HepG2 (cell line): Measurements from ENCODE around the gene IPMK. TPM values are rescaled to one million over a fixed set of nuclear protein-coding genes. Genes with fewer than 3 reads are reported as not detected.
A peak's percentile ranks its signal among the peaks of the same experiment; 100 is the strongest.
"Not testable (repeated sequence)": the region's sequence is repeated elsewhere in the genome, so short reads cannot be mapped to it uniquely, and the experiment has no call there.

ENCODE experiments used
- ATAC-seq: fragments of 200-7000 bp; cut with Tn5 transposase; 3 replicates; pipeline ENCODE4 v1.9.1; 2020; ENCODE audit warnings: mild to moderate bottlenecking, moderate library complexity
- BruUV-seq: library from RNA; stranded (reverse); fragments of 400-500 nt; replicated peaks from 2 replicates; lab custom pipeline; 2021; lab: Mats Ljungman, UMichigan
- CTCF ChIA-PET: fragments of 300-600 bp; formaldehyde crosslinking; extraction: SDS; loops from one replicate; lab custom pipeline; 2021; ENCODE audit warnings: low total read pairs, inconsistent platforms, low intra/inter-chr PET ratio; lab: Yijun Ruan, JAX
- POLR2A ChIA-PET: fragments of 350-600 bp; sonication (Branson Sonifier 250); formaldehyde crosslinking; loops from one replicate; lab custom pipeline; 2020; ENCODE audit warnings: antibody characterized with exemption, inconsistent platforms; lab: Yijun Ruan, JAX
- DNase-seq: peaks from one replicate; pipeline ENCODE4 v3.0.0-alpha.2; 2015; ENCODE audit warnings: low spot score
- FAIRE-seq: peaks from 3 replicates; lab custom pipeline; 2011; peaks lifted over from hg19 to GRCh38; lab: Jason Lieb, UNC
- H2AFZ ChIP-seq: one replicate; pipeline ENCODE4 v1.6.1; 2011; ENCODE audit warnings: low read length, inconsistent platforms
- H3K27ac ChIP-seq: fragments of 300-600 bp; 3 replicates; pipeline ENCODE4 v1.8.0; 2011; ENCODE audit warnings: mixed run types, mild to moderate bottlenecking, mixed read lengths, low read length, inconsistent platforms; ENCODE audit not compliant: insufficient read depth; ENCODE audit errors: extremely low read length
- H3K27me3 ChIP-seq, 2 experiments: fragments of 200-600 bp in 1 of 2; 2 replicates in 1 of 2; 3 replicates in 1 of 2; pipeline versions ENCODE4 v1.6.0 to v1.8.0; 2011; ENCODE audit warnings: low read length in 2 of 2, mild to moderate bottlenecking in 2 of 2, moderate library complexity in 2 of 2, inconsistent platforms in 1 of 2; ENCODE audit not compliant: insufficient read depth in 2 of 2, control insufficient read depth in 1 of 2
- H3K36me3 ChIP-seq, 2 experiments: fragments of 200-600 bp in 1 of 2; replicated peaks in 1 of 2; 2 replicates in 1 of 2; 3 replicates in 1 of 2; pipeline versions ENCODE4 v1.5.1 to v1.8.0; 2011; ENCODE audit warnings: low read length in 2 of 2, inconsistent platforms in 1 of 2; ENCODE audit not compliant: insufficient read depth in 2 of 2, control insufficient read depth in 1 of 2
- H3K4me1 ChIP-seq: 2 replicates; pipeline ENCODE4 v1.5.1; 2012; ENCODE audit warnings: low read length, inconsistent platforms; ENCODE audit not compliant: insufficient read depth
- H3K4me2 ChIP-seq: 2 replicates; pipeline ENCODE4 v1.6.0; 2011; ENCODE audit warnings: low read depth, low read length, inconsistent platforms
- H3K4me3 ChIP-seq, 3 experiments: fragments of 200-600 bp in 1 of 3; sonication (generic), shearing (Covaris generic) in 1 of 3; replicated peaks in 1 of 3; 2 replicates each; pipeline ENCODE4 v1.5.1; 2011 to 2016; ENCODE audit warnings: low read length in 3 of 3, inconsistent platforms in 2 of 3, low read depth in 2 of 3, mild to moderate bottlenecking in 2 of 3, control low read depth in 1 of 3, mixed read lengths in 1 of 3; ENCODE audit not compliant: insufficient read depth in 1 of 3
- H3K79me2 ChIP-seq: one replicate; pipeline ENCODE4 v1.6.1; 2011; ENCODE audit warnings: low read length, inconsistent platforms; ENCODE audit not compliant: insufficient read depth
- H3K9ac ChIP-seq: 2 replicates; pipeline ENCODE4 v1.6.0; 2011; ENCODE audit warnings: mild to moderate bottlenecking, low read depth, low read length, inconsistent platforms; ENCODE audit not compliant: insufficient read depth
- H3K9me3 ChIP-seq: 2 replicates; pipeline ENCODE4 v1.5.1; 2012; ENCODE audit warnings: mild to moderate bottlenecking, low read length
- H4K20me1 ChIP-seq: 2 replicates; pipeline ENCODE4 v1.6.0; 2011; ENCODE audit warnings: inconsistent platforms, mild to moderate bottlenecking, low read length, moderate library complexity; ENCODE audit not compliant: insufficient read depth
- DNMT1 ChIP-seq: sonication (generic); formaldehyde crosslinking; IDR thresholded peaks from 2 replicates; pipeline ENCODE4 v1.5.1; 2020; ENCODE audit warnings: mild to moderate bottlenecking, missing genetic modification reagents
- FOXA1 ChIP-seq, 2 experiments: fragments of 450-650 bp in 1 of 2; sonication (generic) in 1 of 2; formaldehyde crosslinking in 1 of 2; IDR thresholded peaks; 2 replicates each; pipeline versions ENCODE4 v1.4.0 to v1.6.1; 2016 to 2020; ENCODE audit warnings: missing genetic modification reagents in 1 of 2
- FOXP1 ChIP-seq, 2 experiments: fragments of 450-650 bp in 1 of 2; IDR thresholded peaks; 2 replicates each; pipeline ENCODE4 v1.6.1; 2017 to 2018; ENCODE audit warnings: antibody characterized with exemption in 1 of 2
- HOMEZ ChIP-seq: IDR thresholded peaks from 2 replicates; pipeline ENCODE4 v1.6.1; 2016; ENCODE audit warnings: low read depth
- KDM2A ChIP-seq: sonication (generic); formaldehyde crosslinking; IDR thresholded peaks from 2 replicates; pipeline ENCODE4 v1.4.0; 2020; ENCODE audit warnings: low read depth, missing genetic modification reagents, borderline replicate concordance
- NFIC ChIP-seq: IDR thresholded peaks from 2 replicates; pipeline ENCODE4 v1.6.1; 2012; ENCODE audit warnings: mild to moderate bottlenecking, low read length, inconsistent platforms
- SOX5 ChIP-seq: IDR thresholded peaks from 2 replicates; pipeline ENCODE4 v1.6.1; 2016; ENCODE audit warnings: borderline replicate concordance
- ZNF281 ChIP-seq: sonication (generic); formaldehyde crosslinking; IDR thresholded peaks from 2 replicates; pipeline ENCODE4 v1.4.0; 2020; ENCODE audit warnings: missing genetic modification reagents, borderline replicate concordance
- ZNF687 ChIP-seq: sonication (generic); formaldehyde crosslinking; IDR thresholded peaks from 2 replicates; pipeline ENCODE4 v1.5.1; 2020; ENCODE audit warnings: mild to moderate bottlenecking, missing genetic modification reagents, moderate library complexity
- WGBS: methylation state at CpG from one replicate; pipeline ENCODE4 v1.1.6; 2017; ENCODE audit warnings: low lambda C conversion rate; 5-methylcytosine and 5-hydroxymethylcytosine counted together
- in situ Hi-C: cut with HindIII; loops from 2 replicates; pipeline ENCODE4 v1.10.0; 2017; ENCODE audit warnings: low pct_unique_long_range_greater_than_20kb; ENCODE audit not compliant: extremely low pct_ligation_motif_present
- intact Hi-C: fragments of 100-400 bp; cut with micrococcal nuclease; formaldehyde crosslinking; loops from one replicate; pipeline ENCODE4 v1.10.0; 2022; ENCODE audit not compliant: unreplicated experiment
- polyA plus RNA-seq, 8 experiments: library from polyadenylated mRNA; depleted of rRNA in 3 of 8; stranded (reverse) in 7 of 8; unstranded in 1 of 8; fragments of >200 nt; fragmentation: Illumina TruSeq in 4 of 8; extraction: Trizol in 4 of 8; gene quantifications; 2 replicates each; pipeline versions ENCODE4 v1.2.1 to v1.2.3, GENCODE V29; 2011 to 2016; ENCODE audit warnings: low read depth in 4 of 8, missing spikeins in 1 of 8, mixed read lengths in 1 of 8; ENCODE audit not compliant: insufficient read depth in 1 of 8
- total RNA-seq, 5 experiments: library from RNA; depleted of rRNA; stranded (reverse); fragments of >200 nt; fragmentation: Illumina TruSeq; extraction: Trizol; gene quantifications; 2 replicates each; pipeline ENCODE4 v1.2.3, GENCODE V29; 2016; ENCODE audit warnings: low read depth in 1 of 5

Gene IPMK
- total and polyA plus RNA-seq, 2 of the 13 experiments (the other 11 are each of a cell fraction or from before 2014, with no cell fraction given) = 2.7 to 3.9 TPM

GRCh38 chr10:58237014-58237834 is 30.5 kb downstream of the IPMK start (continued):
- TF ChIP-seq HOMEZ (CRISPR knock-in tag) (peak; percentile 67; the same call in 1 of the 2 replicates), NFIC (peak; percentile 35; the same call in 1 of the 2 replicates), SOX5 (CRISPR knock-in tag) (peak; percentile 89; the same call in 1 of the 2 replicates), DNMT1 (CRISPR knock-in tag) (no peak), FOXP1 (IDR thresholded peaks at IDR 0.05) (peak; percentile 23; the same call in 1 of the 2 replicates), FOXP1 (CRISPR knock-in tag; IDR thresholded peaks at IDR 0.05) (peak; percentile 63)

GRCh38 chr10:58229856-58230255 is 37.8 kb downstream of the IPMK start:
- not testable (repeated sequence) for ATAC-seq; TF ChIP-seq FOXA1 (IDR thresholded peaks at IDR 0.05)
- TF ChIP-seq FOXA1 (CRISPR knock-in tag; IDR thresholded peaks at IDR 0.05) (peak; percentile 39; the same call in 1 of the 2 replicates), ZNF281 (CRISPR knock-in tag) (peak; percentile 61; the same call in 1 of the 2 replicates), ZNF687 (CRISPR knock-in tag) (peak; percentile 16; the same call in 1 of the 2 replicates), KDM2A (CRISPR knock-in tag) (peak; percentile 33; the same call in 1 of the 2 replicates), HOMEZ (CRISPR knock-in tag) (peak; percentile 42; the same call in 1 of the 2 replicates)

More at GRCh38 chr10:58229856-58230255, 37.8 kb downstream of the IPMK start:
- BruUV-seq, H3K9me3 ChIP-seq, in situ Hi-C loops, H3K27ac ChIP-seq, H3K79me2 ChIP-seq, H3K4me3 ChIP-seq, DNase-seq, H3K4me2 ChIP-seq, H4K20me1 ChIP-seq, H2AFZ ChIP-seq, POLR2A ChIA-PET, H3K9ac ChIP-seq, FAIRE-seq, CTCF ChIA-PET, H3K4me1 ChIP-seq, H3K27me3 ChIP-seq: not testable (repeated sequence)
- intact Hi-C loops = loop anchor here (1.0 to 5.0 kb wide), 2 partner anchors 9 to 32 kb away; no protein-coding TSS in a partner anchor
- peaks cover 2 to 11% of the 10 kb centered on the region in 2 experiments; a peak in 3 of 5 replicates for H3K36me3 ChIP-seq
- 84% methylated on average over 7 of the region's 7 CpGs for WGBS
